Nucleus accumbens (tissue), 56 donors: ENCODE measurements around the gene EIF6.

ENCODE experiments used
- DNase-seq, 56 donors: peaks; one replicate each; lab custom pipeline; 2025; lab: John Stamatoyannopoulos, UW

The EIF6 gene

DNA sequence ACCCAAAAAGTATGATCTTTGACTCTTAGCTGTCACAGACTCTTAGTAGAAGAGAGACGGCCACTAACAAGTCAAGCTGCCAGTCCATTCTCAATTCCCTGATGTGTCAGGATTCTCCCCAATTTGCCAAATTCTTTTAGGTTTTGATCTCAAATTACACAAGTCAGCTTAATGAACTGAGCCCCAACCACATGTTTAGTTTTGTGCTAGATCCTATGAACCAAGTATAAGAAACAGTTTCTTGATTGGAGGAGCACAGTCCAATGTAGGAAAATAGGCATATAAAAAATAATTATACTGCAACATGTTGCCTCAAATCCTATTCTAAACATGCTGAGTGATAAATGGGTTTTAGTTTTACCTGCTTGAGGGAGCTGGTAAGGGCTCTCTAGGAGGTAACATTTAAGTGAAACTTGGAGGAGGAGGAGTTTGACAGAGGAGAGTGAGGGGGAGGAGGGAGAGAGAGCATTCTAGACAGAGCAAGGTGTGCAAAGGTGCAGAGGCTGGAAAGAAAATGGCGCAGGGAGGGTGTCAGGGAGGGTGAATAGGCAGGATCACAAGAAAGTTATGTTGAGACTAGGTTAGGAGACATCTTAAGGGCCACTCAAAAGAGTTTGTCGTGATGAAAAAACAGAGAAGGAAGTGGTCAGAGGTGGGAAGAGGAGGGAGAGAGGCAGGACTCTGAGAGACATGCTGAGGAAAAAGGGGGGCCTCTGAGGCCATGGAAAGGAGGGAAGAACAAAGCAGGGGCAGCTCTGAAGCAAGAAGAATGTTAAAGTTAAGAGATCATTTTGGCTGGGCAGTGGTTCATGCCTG is 30.5 kb upstream of the EIF6 start:
- peak in 1 of 56 donors; percentile 4 for DNase-seq

DNA sequence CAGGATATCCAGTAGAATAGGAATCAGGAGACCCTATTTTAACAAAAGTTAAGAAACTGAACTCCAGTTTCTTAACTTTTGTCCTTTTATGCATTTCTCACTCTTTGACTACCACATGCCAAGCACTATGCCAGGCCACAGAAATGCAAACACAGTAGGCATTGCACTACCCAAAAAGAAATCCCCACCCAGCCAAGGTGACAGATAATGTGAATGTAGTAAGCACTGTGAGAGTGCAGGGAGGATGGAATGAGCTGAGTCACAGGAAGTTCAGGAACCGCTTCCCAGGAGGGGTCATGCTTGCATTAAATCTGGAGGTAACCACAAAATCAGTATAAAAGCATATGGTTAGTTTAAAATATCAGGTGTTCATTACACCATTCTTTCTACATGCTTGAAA is 27.7 kb upstream of the EIF6 start:
- DNase-seq: no peak

DNA sequence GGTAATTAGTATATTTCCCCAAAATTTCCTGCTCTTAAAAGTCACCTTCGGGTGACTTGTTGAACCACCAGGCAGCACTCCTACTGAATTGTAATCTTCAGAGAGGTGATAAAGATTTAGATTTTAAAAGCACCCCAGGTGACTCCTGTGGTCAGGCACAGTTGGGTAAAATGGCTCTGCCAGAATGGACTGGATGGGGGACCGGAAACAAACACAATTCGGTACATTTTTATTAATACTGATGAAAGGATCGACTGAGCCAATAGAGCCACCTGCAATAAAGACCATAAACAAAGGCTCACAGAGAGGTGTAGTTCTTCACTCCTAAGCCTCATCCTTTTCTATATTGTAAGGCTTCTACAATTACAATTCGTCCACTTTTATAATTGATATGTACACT is 27.2 kb upstream of the EIF6 start:
- no peak for DNase-seq

DNA sequence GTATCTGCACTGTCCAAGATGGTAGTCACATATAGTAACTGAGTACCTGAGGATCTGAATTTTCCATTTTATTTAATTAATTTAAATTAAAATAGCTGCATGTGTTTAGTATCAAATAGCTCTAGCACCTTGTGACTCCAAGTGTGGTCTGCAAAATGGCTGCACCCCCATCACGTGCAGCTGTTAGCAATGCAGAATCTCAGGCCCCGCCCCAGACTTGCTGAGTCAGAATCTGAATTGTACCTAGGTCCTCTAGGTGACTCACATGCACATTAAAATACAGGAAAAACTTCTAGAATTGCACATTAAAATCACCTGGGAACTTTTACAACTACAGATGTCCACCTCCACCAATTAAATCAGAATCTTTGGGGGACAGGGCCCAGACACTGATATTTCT is 26.8 kb upstream of the EIF6 start:
- peak in 3 of 56 donors; percentile 9 to 20 (median 19) for DNase-seq

DNA sequence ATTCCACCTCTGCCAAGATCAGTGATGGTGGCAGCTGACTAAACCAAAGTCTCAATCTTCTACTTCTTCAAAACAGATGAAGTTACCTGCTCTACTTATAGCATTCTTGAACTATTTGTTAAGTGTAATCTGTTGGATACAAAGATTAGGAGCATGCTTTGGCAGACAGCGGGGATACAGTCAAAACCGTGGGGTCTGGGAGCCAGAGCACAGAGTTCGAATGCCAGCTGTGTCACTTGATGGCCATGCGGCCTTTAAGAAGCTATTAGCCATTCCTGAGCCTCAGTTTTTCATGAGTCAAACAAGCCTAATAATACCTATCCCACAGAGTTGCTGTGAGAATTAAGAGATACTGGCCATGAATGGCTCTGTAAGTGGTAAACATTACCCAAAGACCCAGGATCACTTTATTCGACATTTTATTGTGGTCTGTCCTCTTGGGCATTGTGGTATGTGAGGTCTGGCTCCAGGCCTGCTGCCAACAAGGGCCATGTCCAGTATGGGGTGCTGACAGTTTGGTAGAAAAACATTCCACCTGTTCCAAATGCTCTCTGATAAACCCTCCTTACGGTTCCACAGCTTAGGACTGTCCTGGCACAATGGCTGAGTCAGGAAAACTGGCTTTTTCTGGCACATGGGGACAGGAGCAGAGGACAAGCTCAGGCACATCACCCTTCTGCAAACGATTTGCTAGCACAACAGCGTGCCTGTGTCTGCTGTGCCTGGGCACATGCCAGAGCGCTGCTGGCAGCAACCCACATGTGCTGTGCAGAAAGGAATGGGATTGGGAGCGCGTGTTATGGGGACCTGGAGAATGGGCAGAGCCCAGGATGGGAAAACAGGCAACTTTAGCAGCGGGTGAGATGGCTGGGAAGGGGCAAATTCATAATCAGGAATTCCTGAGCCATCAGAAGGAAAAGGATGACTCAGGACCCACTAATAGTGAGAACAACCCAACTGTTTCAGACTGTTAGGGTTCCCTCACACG is 23.4 kb upstream of the EIF6 start:
- peak in 52 of 56 donors; percentile 3 to 83 (median 54) for DNase-seq

DNA sequence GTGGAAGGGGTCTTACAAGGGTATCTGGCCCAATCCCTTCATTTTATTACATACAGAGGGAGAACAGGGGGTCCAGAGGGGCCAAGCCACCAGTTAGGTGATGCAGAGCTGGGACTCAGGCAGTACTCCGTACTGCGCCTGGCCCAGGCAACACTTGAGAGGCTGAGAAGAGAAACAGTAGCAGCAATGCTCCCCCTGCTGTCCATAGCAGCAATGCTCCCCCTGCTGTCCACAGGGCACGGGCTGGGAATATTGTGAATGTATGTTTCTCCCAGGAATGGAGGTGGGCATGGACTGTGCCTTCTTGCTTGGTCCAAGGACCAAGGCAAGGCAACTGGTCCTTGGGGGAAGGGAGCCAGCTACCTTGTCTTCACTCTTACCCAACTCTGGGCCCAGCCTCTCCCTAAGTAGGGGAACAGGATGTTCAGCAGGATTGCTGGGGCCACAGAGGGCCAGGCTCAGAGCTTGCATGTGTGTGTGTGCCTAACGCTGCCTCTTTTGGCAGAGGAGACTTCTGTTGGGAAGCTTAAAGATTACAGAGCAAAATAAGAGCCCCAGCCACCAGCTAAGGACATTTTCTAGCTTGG is 22.5 kb upstream of the EIF6 start:
- DNase-seq: peak in 32 of 56 donors; percentile 4 to 60 (median 16)

DNA sequence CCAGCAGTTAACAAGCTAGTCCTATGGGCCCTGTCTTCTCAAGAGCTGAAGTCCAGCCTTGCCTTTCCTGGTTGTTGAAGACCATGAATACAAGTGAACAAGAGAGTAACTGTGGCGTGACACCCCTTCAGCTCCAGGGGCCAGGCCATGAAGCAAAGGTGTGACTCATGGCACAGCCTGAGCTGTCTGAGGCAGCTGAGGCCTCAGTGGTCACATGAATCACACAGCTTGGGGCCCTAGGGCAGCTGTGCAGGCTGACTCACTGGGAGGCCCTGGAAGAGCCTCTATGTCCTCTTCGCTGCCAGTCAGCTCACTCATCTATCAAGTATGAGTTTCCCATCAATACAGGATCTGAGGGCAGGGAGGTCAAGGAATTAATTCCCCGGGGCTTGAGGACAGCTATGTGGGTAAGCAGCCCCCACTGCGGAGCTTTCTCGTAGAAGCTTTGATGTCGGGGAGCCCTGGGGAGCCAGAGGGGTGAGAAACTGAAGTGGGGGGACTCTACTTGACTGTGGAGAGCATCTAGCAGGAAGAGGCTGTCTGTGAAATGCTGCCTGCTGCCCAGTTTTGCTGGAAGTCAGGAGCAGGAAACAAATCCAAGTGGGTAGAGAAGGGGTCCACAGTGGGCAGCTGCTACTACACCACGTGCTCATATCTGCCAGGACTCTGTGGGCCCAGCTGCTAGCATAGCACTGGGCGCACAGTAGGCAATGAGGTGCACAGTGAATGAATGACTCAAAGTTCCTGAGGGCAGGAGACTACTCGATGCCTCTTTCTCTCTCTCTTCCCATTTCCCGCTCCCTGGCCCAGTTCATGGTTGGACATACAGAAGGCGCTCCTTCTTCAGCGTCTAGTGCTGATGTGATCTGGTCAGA is 21.3 kb upstream of the EIF6 start:
- DNase-seq: peak in 11 of 56 donors; percentile 2 to 72 (median 10)

DNA sequence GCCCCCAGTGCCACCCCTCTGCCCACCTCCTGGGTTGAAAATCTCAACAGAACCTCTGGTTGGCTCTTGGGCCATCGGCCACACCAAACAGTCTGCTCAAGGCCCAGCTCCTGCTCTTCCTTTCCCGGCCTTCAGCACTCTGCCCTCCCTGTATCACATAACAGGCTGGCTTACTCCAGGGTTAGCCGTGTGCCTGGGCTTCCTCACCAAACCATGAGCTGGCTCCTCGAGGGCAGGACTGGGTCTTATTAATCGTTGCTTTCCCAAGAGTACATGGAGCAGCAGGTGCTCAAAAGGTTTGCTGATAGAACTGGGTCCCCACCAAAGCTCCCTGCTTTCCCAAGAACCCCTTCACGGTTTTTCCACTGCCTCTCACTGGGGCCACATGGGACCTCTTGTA is 20.4 kb upstream of the EIF6 start:
- DNase-seq: no peak

DNA sequence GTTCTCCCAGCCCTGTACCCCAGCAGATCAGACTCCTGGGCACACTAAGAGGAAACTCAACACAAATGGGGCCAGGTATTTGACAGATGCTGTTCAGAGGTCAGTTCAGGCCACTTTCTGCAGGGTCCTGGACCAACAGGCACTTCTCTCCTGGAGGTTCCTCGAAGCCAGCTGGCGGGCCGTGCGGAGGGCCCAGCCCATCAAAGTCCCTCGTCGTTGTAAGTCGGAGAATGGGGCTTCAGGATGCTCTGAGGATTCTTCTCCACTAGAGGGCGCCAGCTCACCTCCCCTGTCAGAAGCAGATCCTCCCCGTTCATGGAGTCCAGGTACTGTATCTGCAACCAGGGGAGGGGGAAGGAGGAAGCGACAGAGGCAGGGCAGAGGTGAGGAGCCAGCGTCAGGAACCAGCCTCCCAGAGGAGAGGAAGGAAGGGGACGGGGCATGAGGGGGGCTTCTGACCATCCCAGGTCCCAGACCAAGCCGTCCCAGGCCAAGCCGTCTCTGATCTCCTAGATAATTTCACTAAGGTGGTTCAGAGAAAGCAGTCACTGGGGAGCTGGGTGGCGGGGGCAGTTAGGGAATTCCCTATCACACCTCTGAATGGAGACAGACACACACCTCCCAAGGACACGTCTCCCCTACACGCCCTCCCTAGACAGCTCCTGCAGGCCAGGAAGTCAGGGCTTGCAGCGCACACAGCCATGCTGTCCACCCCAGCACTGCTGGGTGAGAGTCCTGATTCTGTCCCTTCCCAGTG is 19.3 kb upstream of the EIF6 start:
- DNase-seq: peak in 49 of 56 donors; percentile 9 to 90 (median 49)

DNA sequence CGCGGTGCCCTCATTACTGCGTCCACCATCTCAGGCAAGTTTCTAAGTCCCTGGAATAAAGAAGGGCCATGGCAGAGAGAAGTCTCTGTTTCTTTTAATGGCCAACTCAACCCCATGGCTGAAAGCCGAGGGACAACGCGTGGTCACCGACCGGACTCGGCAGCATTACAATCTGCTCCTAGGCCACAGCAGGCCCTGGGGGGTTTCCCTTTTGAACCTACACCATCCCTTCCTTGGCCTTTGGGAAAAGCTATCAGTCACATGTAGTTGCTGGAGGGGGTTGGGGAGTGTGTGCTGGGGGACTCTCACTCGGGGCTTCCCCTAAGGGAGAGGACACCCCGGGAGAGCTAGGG is 18.8 kb upstream of the EIF6 start:
- DNase-seq: no peak

DNA sequence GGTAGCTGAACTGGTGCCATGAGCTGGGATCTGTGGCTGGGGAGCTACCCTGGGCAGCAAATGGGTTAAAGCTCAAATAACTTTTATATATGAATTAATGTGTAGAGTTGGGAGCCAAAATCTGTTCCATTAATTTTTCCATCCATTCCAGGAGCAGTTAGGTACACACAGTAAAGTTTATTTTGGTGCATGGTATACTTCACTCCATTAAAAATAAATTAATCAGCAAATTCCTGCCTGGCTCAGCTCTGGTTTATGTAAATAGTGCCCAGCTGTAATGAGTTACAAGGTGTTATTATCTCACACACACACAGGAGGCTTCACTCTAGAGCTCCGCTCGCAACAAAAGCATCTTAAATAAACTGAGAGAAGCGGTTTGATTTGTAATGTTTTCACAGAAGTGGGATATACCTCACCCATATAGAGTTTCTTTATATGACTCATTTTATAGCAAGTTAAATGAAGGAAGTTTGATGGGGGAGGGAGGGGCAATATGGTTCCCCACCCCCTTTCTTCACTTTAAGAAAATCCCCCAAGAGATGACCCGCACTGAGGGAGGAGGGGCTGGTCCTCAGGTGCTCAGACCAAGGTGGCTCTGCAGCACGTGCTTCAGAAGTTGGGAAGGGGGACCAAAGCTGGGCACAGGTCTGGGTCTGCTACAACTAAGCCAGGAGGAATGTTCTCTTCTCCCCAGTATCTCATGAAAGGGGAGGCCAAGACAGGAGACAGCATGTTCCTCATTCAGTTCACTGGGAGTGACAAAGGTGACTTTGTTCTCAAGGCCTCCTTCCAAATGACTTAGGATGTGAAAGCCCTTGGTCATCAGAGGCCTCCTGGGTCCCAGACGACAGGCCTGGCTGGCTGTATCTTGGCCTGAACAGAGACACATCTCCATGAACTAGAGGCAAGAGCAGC is 18.1 kb upstream of the EIF6 start:
- no peak for DNase-seq

DNA sequence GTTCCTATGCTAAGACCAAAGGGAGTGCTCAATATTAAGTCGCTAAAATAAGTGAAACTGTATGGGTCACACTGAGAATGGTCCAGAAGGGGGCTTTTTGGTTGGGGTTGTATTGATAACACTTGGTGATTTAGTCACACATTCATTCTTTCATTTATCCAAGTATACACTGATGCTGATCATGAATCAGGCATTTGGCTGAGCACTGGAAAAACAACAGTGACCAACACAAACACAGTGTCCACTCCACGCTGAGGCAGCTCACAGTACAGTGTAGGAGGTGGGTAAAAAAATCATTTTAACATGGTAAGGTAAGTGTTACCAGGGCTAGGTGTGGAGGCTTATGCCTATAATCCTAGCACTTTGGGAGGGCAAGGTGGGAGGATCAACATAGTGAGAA is 16.9 kb upstream of the EIF6 start:
- DNase-seq: no peak

DNA sequence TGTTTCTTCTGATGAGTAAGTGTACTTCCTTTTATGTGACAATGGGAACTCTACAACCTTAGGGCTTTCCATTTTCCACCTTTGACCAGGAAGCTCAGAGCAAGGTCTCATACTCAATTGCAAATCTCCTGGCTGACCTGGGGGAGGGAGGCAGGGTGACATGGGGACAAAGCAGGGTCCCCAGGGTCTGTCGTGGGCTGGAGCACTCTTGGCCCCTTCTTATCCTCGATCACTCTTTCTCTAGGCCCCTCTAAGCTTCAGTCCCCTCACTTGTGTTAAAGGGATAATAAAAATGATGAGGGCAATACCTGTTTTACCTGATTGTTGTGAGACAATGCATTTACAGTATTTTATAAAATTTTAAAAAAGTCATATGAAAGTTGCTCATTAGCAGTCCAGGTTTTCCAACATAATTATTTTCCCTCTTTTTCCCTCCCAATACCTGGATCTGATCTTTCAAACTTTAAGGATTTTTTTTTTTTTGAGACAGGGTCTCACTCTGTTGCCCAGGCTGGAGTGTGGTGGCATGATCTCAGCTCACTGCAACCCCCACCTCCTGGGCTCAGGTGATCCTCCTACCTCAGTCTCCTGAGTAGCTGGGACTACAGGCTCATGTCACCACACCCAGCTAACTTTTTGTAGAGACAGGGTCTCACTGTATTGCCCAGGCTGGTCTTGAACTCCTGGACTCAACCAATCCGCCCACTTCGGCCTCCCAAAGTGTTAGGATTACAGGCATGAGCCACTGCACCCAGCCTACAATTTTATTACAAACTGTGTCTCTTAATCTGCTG is 16.1 kb upstream of the EIF6 start:
- no peak for DNase-seq

DNA sequence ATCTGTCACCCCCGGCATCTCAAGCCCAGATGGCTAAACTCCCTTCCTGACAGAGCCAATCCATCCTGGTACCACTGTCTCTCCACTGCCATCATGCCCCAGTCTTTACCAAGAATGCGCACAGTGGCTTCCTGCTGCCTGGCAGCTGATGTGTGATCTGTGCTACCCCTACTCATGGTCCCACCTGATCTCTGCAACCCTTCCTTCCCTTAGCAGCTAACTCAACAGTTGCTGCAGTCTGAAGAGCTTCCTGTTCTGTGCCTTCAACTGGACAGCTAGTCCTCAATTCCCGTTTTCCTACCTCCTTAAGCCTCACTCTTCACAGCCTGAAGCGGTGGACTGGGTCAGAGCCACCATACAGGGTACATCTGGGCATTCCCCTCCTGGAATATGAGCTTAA is 15.2 kb upstream of the EIF6 start:
- no peak for DNase-seq

DNA sequence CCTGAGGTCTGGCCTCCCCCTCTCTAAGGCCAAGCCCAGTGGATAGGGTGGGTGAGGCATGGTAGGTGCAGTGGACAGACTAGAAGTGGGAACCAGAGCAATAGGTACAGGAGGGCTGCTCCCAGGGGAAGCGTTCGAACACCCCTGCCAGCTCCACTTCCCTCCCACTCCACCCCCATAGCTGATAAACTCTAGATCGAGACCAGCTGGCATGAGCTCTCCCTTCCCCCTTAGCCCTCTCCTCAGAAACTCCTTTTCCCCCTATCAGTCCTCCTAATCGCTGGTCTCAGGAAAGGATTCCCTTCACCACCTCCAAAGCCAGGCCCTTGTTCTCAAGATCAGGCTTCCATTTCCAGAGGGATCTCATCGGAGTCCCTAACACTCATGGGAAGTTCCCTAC is 13.7 kb upstream of the EIF6 start:
- no peak for DNase-seq

DNA sequence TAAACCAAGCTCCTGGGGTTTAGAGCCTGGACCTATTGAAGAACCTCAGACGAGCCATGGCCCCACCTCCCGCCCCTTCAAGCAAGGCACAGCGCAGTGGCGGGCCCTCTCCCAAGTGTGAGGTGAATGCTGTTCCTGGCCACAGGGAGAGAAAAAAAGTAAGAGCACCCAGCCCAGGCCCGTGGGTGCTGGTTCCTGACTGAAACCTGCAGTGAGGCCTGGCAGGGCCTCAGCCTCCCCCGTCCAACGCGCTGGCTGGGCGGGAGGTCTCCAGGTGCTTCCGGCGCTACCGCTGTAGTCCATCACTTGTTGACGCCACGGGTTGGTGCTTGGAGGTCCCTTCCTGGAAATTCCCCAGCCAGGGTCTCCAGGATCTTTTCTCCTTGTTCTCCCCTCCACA is 13.2 kb upstream of the EIF6 start:
- DNase-seq: no peak

DNA sequence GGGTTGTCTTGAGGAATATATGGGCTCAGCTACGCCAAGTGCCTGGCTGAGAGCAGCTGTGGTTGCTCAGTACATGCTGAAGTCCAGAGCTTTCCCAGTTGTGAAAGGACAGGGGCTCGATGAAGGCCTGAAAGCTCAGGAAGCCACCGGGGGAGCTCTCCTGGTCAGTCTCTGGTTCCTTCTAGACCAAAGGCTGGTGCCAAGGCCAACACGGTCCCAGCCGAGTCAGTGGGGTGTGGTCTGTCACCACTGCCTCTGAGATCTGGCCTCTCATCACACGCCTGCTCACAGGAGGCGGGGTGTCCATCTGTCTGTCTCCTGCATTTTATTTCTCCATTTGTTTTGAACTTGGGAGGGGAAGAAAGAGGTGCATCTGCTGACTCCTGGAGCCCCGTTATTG is 12.6 kb upstream of the EIF6 start:
- DNase-seq: no peak
